A673 (cell line): ENCODE results near the gene MBD3. TPM values are rescaled to one million over a fixed set of nuclear protein-coding genes. Genes with fewer than 3 reads are reported as not detected.

Source experiments
- BruUV-seq: library from RNA; stranded (reverse); fragments of 400-500 nt; replicated peaks from 2 replicates; lab custom pipeline; 2021; lab: Mats Ljungman, UMichigan
- CTCF ChIA-PET: fragments of 300-600 bp; sonication (Branson Sonifier 250); formaldehyde crosslinking; loops from one replicate; lab custom pipeline; 2022; ENCODE audit warnings: antibody characterized with exemption; lab: Charles Lee
- POLR2A ChIA-PET: fragments of 300-600 bp; sonication (Branson Sonifier 250); formaldehyde crosslinking; loops from one replicate; lab custom pipeline; 2022; ENCODE audit warnings: antibody characterized with exemption; ENCODE audit not compliant: low non-redundant PET; lab: Charles Lee
- DNase-seq: peaks from one replicate; pipeline ENCODE4 v3.0.0-alpha.2; 2015; ENCODE audit warnings: low spot score
- H3K27ac ChIP-seq: fragments of 200-600 bp; sonication (generic); 2 replicates; pipeline ENCODE4 v1.5.1; 2016; ENCODE audit warnings: mixed run types, low read depth, mild to moderate bottlenecking, mixed read lengths, antibody characterized with exemption, low read length; ENCODE audit not compliant: poor library complexity, severe bottlenecking
- H3K27me3 ChIP-seq: fragments of 200-600 bp; sonication (generic); replicated peaks from 2 replicates; pipeline ENCODE4 v1.6.1; 2017; ENCODE audit warnings: mixed run types, low read depth, mild to moderate bottlenecking, mixed read lengths, antibody characterized with exemption, low read length; ENCODE audit not compliant: insufficient read depth, poor library complexity
- H3K36me3 ChIP-seq: fragments of 200-600 bp; sonication (generic); 2 replicates; pipeline ENCODE4 v1.6.1; 2016; ENCODE audit warnings: mixed run types, mild to moderate bottlenecking, mixed read lengths, antibody characterized with exemption, low read length; ENCODE audit not compliant: insufficient read depth, poor library complexity, severe bottlenecking
- H3K4me1 ChIP-seq: fragments of 200-600 bp; sonication (generic); 2 replicates; pipeline ENCODE4 v1.6.1; 2017; ENCODE audit warnings: mixed run types, mild to moderate bottlenecking, mixed read lengths, antibody characterized with exemption, low read length; ENCODE audit not compliant: insufficient read depth, poor library complexity, severe bottlenecking
- H3K4me3 ChIP-seq: fragments of 200-600 bp; sonication (generic); 2 replicates; pipeline ENCODE4 v1.5.1; 2016; ENCODE audit warnings: low read depth, mixed run types, mild to moderate bottlenecking, mixed read lengths, low read length; ENCODE audit not compliant: poor library complexity, severe bottlenecking
- H3K9me3 ChIP-seq: fragments of 200-600 bp; sonication (generic); 2 replicates; pipeline ENCODE4 v1.6.1; 2016; ENCODE audit warnings: mixed run types, low read depth, mild to moderate bottlenecking, mixed read lengths, antibody characterized with exemption, low read length; ENCODE audit not compliant: poor library complexity, severe bottlenecking
- EZH2 ChIP-seq: fragments of 200-600 bp; sonication (generic); IDR thresholded peaks from 2 replicates; pipeline ENCODE4 v1.6.1; 2017; ENCODE audit warnings: borderline replicate concordance, low read depth, mild to moderate bottlenecking, mixed read lengths, antibody characterized with exemption, low read length; ENCODE audit not compliant: poor library complexity, severe bottlenecking
- intact Hi-C: fragments of 100-400 bp; cut with micrococcal nuclease; formaldehyde crosslinking; loops from one replicate; pipeline ENCODE4 v1.10.0; 2022; ENCODE audit not compliant: unreplicated experiment
- total RNA-seq: library from RNA; stranded (reverse); gene quantifications from 2 replicates; pipeline ENCODE4 v1.2.3, GENCODE V29; 2021
- TF ChIP-seq, protein P1 (sequence below): fragments of 300-800, 200-600 bp; sonication (generic); conservative IDR thresholded peaks from 2 replicates; pipeline ENCODE4 v1.5.1; 2017; ENCODE audit warnings: low read depth, mild to moderate bottlenecking, antibody characterized with exemption, low read length, moderate library complexity, mixed read lengths

Gene MBD3
- total RNA-seq, 1 experiment from 2014 or later: 138 TPM

GRCh38 chr19:1626417-1627010 is 33.8 kb upstream of the MBD3 start:
- Histone ChIP-seq H3K9me3 (no peaks in the 10 kb centered on the region), H3K27ac (no peak overlapping the region), H3K27me3 (no peaks in the 10 kb centered on the region), H3K4me1 (no peaks in the 10 kb centered on the region), H3K4me3 (no peak overlapping the region), H3K36me3 (peaks cover 65% of the 10 kb centered on the region)
- ChIA-PET CTCF (no interaction called here), POLR2A (no interaction called here)
- intact Hi-C loops: no loop called here
- TF ChIP-seq, protein P1, sequence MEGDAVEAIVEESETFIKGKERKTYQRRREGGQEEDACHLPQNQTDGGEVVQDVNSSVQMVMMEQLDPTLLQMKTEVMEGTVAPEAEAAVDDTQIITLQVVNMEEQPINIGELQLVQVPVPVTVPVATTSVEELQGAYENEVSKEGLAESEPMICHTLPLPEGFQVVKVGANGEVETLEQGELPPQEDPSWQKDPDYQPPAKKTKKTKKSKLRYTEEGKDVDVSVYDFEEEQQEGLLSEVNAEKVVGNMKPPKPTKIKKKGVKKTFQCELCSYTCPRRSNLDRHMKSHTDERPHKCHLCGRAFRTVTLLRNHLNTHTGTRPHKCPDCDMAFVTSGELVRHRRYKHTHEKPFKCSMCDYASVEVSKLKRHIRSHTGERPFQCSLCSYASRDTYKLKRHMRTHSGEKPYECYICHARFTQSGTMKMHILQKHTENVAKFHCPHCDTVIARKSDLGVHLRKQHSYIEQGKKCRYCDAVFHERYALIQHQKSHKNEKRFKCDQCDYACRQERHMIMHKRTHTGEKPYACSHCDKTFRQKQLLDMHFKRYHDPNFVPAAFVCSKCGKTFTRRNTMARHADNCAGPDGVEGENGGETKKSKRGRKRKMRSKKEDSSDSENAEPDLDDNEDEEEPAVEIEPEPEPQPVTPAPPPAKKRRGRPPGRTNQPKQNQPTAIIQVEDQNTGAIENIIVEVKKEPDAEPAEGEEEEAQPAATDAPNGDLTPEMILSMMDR: no peak
- TF ChIP-seq EZH2: no peak
- no peak for DNase-seq
- BruUV-seq: no TSS peak

- Histone ChIP-seq H3K27me3 (no peaks in the 10 kb centered on the region), H3K9me3 (no peaks in the 10 kb centered on the region), H3K36me3 (peaks cover 69% of the 10 kb centered on the region), H3K4me3 (no peak overlapping the region), H3K27ac (peak overlapping the region; percentile 39), H3K4me1 (no peaks in the 10 kb centered on the region)
- intact Hi-C loops: no loop called here
- BruUV-seq: no TSS peak
- ChIA-PET CTCF (interaction anchor here (0.8 kb wide), 1 partner anchor 11 kb away, joined by 3 read pairs; no protein-coding TSS in a partner anchor), POLR2A (no interaction called here)
- TF ChIP-seq, protein P1: peak; percentile 95
- no peak for TF ChIP-seq EZH2
- DNase-seq: peak; percentile 92
These were observed 31.8 kb upstream of the MBD3 start for GRCh38 chr19:1624458-1624857.

DNA sequence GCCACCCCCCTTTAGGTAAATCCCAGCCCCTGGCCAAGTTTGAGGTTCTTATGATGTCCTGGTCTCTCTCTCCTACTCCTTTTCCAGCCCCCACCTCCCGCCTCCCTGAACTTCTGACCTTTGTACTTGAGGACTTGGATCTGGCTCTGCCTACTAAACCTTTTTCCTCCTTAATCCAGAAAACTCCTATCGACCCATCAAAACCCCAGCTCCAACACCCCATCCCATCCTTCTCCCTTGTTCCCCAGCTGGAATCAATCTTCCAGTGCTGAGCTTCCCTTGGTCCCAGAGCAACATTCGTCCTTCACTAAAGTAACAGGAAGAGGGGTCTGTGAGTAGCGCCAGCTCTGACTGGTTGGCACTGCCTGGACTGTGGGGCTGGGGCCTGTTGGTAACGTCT is 29.9 kb upstream of the MBD3 start:
- intact Hi-C loops: no loop called here
- TF ChIP-seq, protein P1: no peak
- no peak for TF ChIP-seq EZH2
- no peak overlapping the region for H3K4me3 ChIP-seq
- H3K9me3 ChIP-seq: no peaks in the 10 kb centered on the region
- H3K36me3 ChIP-seq: peaks cover 89% of the 10 kb centered on the region
- BruUV-seq: no TSS peak
- H3K27ac ChIP-seq: no peak overlapping the region
- ChIA-PET CTCF (interaction anchor here (0.6 kb wide), 1 partner anchor 41 kb away, joined by 7 read pairs; no protein-coding TSS in a partner anchor), POLR2A (no interaction called here)
- H3K27me3 ChIP-seq: no peaks in the 10 kb centered on the region
- no peak for DNase-seq
- no peaks in the 10 kb centered on the region for H3K4me1 ChIP-seq
